H9 (cell line): ENCODE results near the gene FAM200B. TPM values are rescaled to one million over a fixed set of nuclear protein-coding genes. Genes with fewer than 3 reads are reported as not detected.

ENCODE experiments used
- DNase-seq: peaks from one replicate; pipeline ENCODE4 v3.0.0-alpha.2; 2017
- H2AFZ ChIP-seq: one replicate; pipeline ENCODE4 v1.6.1; 2013; ENCODE audit warnings: mild to moderate bottlenecking, low read length, control low read depth, moderate library complexity
- H2AK5ac ChIP-seq: 2 replicates; pipeline ENCODE4 v1.6.1; 2013; ENCODE audit warnings: low read length, control low read depth, mixed read lengths; ENCODE audit not compliant: insufficient read length
- H2BK120ac ChIP-seq: one replicate; pipeline ENCODE4 v1.6.1; 2013; ENCODE audit warnings: low read depth, mild to moderate bottlenecking, low read length, control low read depth, inconsistent platforms; ENCODE audit not compliant: poor library complexity, severe bottlenecking
- H2BK12ac ChIP-seq: 2 replicates; pipeline ENCODE4 v1.6.1; 2013; ENCODE audit warnings: low read length, control low read depth, mixed read lengths, low read depth; ENCODE audit not compliant: insufficient read length
- H2BK15ac ChIP-seq: 2 replicates; pipeline ENCODE4 v1.6.1; 2013; ENCODE audit warnings: low read depth, low read length, control low read depth
- H2BK20ac ChIP-seq: one replicate; pipeline ENCODE4 v1.6.1; 2013; ENCODE audit warnings: low read depth, mild to moderate bottlenecking, low read length, control low read depth, inconsistent platforms; ENCODE audit not compliant: poor library complexity, severe bottlenecking
- H2BK5ac ChIP-seq: 2 replicates; pipeline ENCODE4 v1.6.1; 2013; ENCODE audit warnings: low read length, control low read depth, mixed read lengths; ENCODE audit not compliant: insufficient read length
- H3K14ac ChIP-seq: 2 replicates; pipeline ENCODE4 v1.6.1; 2013; ENCODE audit warnings: low read length, control low read depth; ENCODE audit not compliant: insufficient read depth
- H3K18ac ChIP-seq: 2 replicates; pipeline ENCODE4 v1.6.1; 2013; ENCODE audit warnings: low read depth, mild to moderate bottlenecking, mixed read lengths, low read length, control low read depth; ENCODE audit not compliant: insufficient read length
- H3K23ac ChIP-seq: 2 replicates; pipeline ENCODE4 v1.6.1; 2013; ENCODE audit warnings: low read length, control low read depth, mixed read lengths, low read depth; ENCODE audit not compliant: insufficient read length
- H3K23me2 ChIP-seq: 2 replicates; pipeline ENCODE4 v1.6.1; 2013; ENCODE audit warnings: low read depth, mild to moderate bottlenecking, mixed read lengths, low read length, control low read depth; ENCODE audit not compliant: insufficient read length, poor library complexity, severe bottlenecking
- H3K27ac ChIP-seq: 2 replicates; pipeline ENCODE4 v1.5.1; 2013; ENCODE audit warnings: low read length, control low read depth, mixed read lengths, low read depth; ENCODE audit not compliant: insufficient read length
- H3K27me3 ChIP-seq: 2 replicates; pipeline ENCODE4 v1.6.1; 2013; ENCODE audit warnings: low read length, control low read depth, inconsistent platforms; ENCODE audit not compliant: insufficient read depth
- H3K4ac ChIP-seq: 2 replicates; pipeline ENCODE4 v1.6.1; 2013; ENCODE audit warnings: low read depth, mild to moderate bottlenecking, control low read depth, inconsistent platforms, low read length, moderate library complexity
- H3K4me1 ChIP-seq: 2 replicates; pipeline ENCODE4 v1.6.1; 2013; ENCODE audit warnings: low read length, control low read depth, inconsistent platforms; ENCODE audit not compliant: insufficient read depth
- H3K4me2 ChIP-seq: 2 replicates; pipeline ENCODE4 v1.6.1; 2013; ENCODE audit warnings: low read length, control low read depth, mixed read lengths; ENCODE audit not compliant: insufficient read length, insufficient read depth
- H3K56ac ChIP-seq: 2 replicates; pipeline ENCODE4 v1.6.1; 2013; ENCODE audit warnings: low read depth, mild to moderate bottlenecking, mixed read lengths, low read length, control low read depth; ENCODE audit not compliant: insufficient read length
- H3K79me1 ChIP-seq: 2 replicates; pipeline ENCODE4 v1.6.1; 2013; ENCODE audit warnings: low read depth, mild to moderate bottlenecking, moderate library complexity, low read length, control low read depth, inconsistent platforms; ENCODE audit not compliant: insufficient read depth, poor library complexity, severe bottlenecking
- H3K79me2 ChIP-seq: 2 replicates; pipeline ENCODE4 v1.6.1; 2013; ENCODE audit warnings: low read length, control low read depth, inconsistent platforms; ENCODE audit not compliant: insufficient read depth
- H3K9ac ChIP-seq: 2 replicates; pipeline ENCODE4 v1.6.1; 2013; ENCODE audit warnings: low read length, control low read depth, mixed read lengths; ENCODE audit not compliant: insufficient read length; ENCODE audit errors: extremely low read depth
- H3K9me3 ChIP-seq: one replicate; pipeline ENCODE4 v1.6.1; 2013; ENCODE audit warnings: low read depth, low read length, inconsistent platforms; ENCODE audit not compliant: control insufficient read depth
- H3T11ph ChIP-seq: one replicate; pipeline ENCODE4 v1.6.1; 2013; ENCODE audit warnings: mild to moderate bottlenecking, low read length, control low read depth, inconsistent platforms
- H4K20me1 ChIP-seq: one replicate; pipeline ENCODE4 v1.6.1; 2013; ENCODE audit not compliant: control insufficient read depth, insufficient read length, insufficient read depth
- H4K5ac ChIP-seq: 2 replicates; pipeline ENCODE4 v1.6.1; 2013; ENCODE audit warnings: low read depth, mild to moderate bottlenecking, mixed read lengths, low read length, control low read depth; ENCODE audit not compliant: insufficient read length
- H4K8ac ChIP-seq: replicated peaks from 2 replicates; pipeline ENCODE4 v1.6.1; 2013; ENCODE audit warnings: low read length, control low read depth, mixed read lengths, low read depth; ENCODE audit not compliant: insufficient read length
- H4K91ac ChIP-seq: 2 replicates; pipeline ENCODE4 v1.6.1; 2013; ENCODE audit warnings: low read depth, mild to moderate bottlenecking, moderate library complexity, mixed read lengths, low read length, control low read depth; ENCODE audit not compliant: insufficient read length
- H3K27ac Mint-ChIP-seq, 3 experiments: 2 replicates in 2 of 3; 3 replicates in 1 of 3; pipeline ENCODE4 v1.8.0; 2020 to 2021; ENCODE audit warnings: mixed read lengths in 3 of 3, mild to moderate bottlenecking in 1 of 3, moderate library complexity in 1 of 3
- H3K27me3 Mint-ChIP-seq: 2 replicates; pipeline ENCODE4 v1.8.0; 2021; ENCODE audit warnings: low read depth, mild to moderate bottlenecking, moderate library complexity, mixed read lengths
- H3K36me3 Mint-ChIP-seq, 3 experiments: 2 replicates in 2 of 3; 3 replicates in 1 of 3; pipeline ENCODE4 v1.8.0; 2020 to 2021; ENCODE audit warnings: low read depth in 3 of 3, mixed read lengths in 3 of 3; ENCODE audit not compliant: insufficient read depth in 1 of 3
- H3K4me1 Mint-ChIP-seq, 2 experiments: 2 replicates each; pipeline ENCODE4 v1.8.0; 2020; ENCODE audit warnings: mixed read lengths in 2 of 2
- H3K4me3 Mint-ChIP-seq, 2 experiments: 2 replicates in 1 of 2; 3 replicates in 1 of 2; pipeline ENCODE4 v1.8.0; 2020 to 2021; ENCODE audit warnings: mild to moderate bottlenecking in 2 of 2, mixed read lengths in 2 of 2, moderate library complexity in 1 of 2
- H3K9me3 Mint-ChIP-seq, 2 experiments: 2 replicates in 1 of 2; 3 replicates in 1 of 2; pipeline ENCODE4 v1.8.0; 2020; ENCODE audit warnings: mild to moderate bottlenecking in 2 of 2, mixed read lengths in 2 of 2, moderate library complexity in 1 of 2
- WGBS: extraction: QIAGEN DNeasy Blood & Tissue Kit; methylation state at CpG from one replicate; pipeline ENCODE4 v1.1.7; 2013; ENCODE audit warnings: missing lambda C conversion rate, low lambda C conversion rate, mixed read lengths; ENCODE audit not compliant: insufficient read length; ENCODE audit errors: extremely low coverage; 5-methylcytosine and 5-hydroxymethylcytosine counted together
- total RNA-seq: library from RNA; stranded (reverse); gene quantifications from 2 replicates; pipeline ENCODE4 v1.2.1, GENCODE V29; 2021
- TF ChIP-seq, protein P1 (sequence below): fragments of 200-600 bp; sonication (generic); conservative IDR thresholded peaks from 3 replicates; pipeline ENCODE4 v1.8.0; 2021; ENCODE audit warnings: antibody characterized with exemption, mild to moderate bottlenecking

Gene FAM200B
- total RNA-seq, 1 experiment from 2014 or later = 19.6 TPM

DNA sequence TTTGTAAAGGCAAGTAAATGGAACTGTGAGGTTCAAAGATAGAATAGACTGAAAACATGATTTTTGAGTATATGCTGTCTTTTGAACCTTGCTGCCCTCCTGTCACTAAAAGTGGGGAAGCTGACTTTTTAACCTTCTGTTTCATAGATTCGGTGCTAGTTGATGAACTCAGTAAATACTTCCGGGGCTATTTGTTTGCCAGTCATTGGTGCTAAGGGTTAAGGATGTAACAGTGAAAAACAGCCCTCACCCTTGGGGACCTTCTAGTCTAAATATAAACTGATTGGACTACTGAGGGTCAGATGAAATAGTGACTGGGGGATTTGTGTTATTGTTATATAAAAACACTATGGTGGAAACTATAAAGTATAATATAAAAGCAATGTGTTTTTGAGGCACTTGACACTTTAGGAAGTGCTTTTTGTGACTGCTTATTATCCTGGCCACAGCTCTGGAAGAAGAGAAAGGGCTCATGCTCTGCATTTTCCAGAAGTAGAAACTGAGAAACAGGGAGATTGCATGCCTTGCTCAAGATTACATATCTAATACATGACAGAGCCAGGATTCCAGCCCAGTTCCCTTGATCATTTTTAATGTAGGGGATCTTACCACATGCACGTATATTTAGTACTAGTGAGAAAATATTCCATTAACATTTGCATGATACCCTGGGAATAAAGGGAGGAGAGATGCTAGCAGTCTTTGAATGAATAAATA, 25.2 kb downstream of the FAM200B start:
- Histone ChIP-seq H3K4ac (no peak overlapping the region), H3K79me2 (no peaks in the 10 kb centered on the region), H3K14ac (no peak overlapping the region), H3K79me1 (no peaks in the 10 kb centered on the region), H3K4me1 (no peaks in the 10 kb centered on the region), H3K23me2 (no peaks in the 10 kb centered on the region), H4K20me1 (no peaks in the 10 kb centered on the region), H4K91ac (no peak overlapping the region), H3K18ac (no peak overlapping the region), H3T11ph (no peak overlapping the region), H3K4me2 (no peak overlapping the region), H2AFZ (no peak overlapping the region), H2BK20ac (no peak overlapping the region), H3K27me3 (no peaks in the 10 kb centered on the region), H2BK5ac (no peak overlapping the region), H3K23ac (no peak overlapping the region), H2BK15ac (no peak overlapping the region), H3K56ac (no peak overlapping the region), H3K9ac (no peak overlapping the region), H3K9me3 (no peaks in the 10 kb centered on the region), H2BK12ac (no peak overlapping the region), H2BK120ac (no peak overlapping the region), H4K5ac (no peak overlapping the region), H2AK5ac (no peak overlapping the region), H3K27ac (no peak overlapping the region), H4K8ac (no peak overlapping the region)
- peaks cover 0 to 4% (median 0%) of the 10 kb centered on the region in 3 experiments; a peak in 1 of 7 replicates for H3K36me3 Mint-ChIP-seq
- no peak for DNase-seq
- H3K4me1 Mint-ChIP-seq = peaks cover 3 to 5% of the 10 kb centered on the region in 2 experiments; a peak in 3 of 4 replicates
- peaks cover 3% of the 10 kb centered on the region; the same call in 1 of the 2 replicates for H3K27me3 Mint-ChIP-seq
- TF ChIP-seq, protein P1, sequence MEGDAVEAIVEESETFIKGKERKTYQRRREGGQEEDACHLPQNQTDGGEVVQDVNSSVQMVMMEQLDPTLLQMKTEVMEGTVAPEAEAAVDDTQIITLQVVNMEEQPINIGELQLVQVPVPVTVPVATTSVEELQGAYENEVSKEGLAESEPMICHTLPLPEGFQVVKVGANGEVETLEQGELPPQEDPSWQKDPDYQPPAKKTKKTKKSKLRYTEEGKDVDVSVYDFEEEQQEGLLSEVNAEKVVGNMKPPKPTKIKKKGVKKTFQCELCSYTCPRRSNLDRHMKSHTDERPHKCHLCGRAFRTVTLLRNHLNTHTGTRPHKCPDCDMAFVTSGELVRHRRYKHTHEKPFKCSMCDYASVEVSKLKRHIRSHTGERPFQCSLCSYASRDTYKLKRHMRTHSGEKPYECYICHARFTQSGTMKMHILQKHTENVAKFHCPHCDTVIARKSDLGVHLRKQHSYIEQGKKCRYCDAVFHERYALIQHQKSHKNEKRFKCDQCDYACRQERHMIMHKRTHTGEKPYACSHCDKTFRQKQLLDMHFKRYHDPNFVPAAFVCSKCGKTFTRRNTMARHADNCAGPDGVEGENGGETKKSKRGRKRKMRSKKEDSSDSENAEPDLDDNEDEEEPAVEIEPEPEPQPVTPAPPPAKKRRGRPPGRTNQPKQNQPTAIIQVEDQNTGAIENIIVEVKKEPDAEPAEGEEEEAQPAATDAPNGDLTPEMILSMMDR = no peak
- no peak overlapping the region for H3K27ac Mint-ChIP-seq
- H3K4me3 Mint-ChIP-seq = no peak overlapping the region
- H3K9me3 Mint-ChIP-seq = peaks cover 0 to 7% of the 10 kb centered on the region in 2 experiments; a peak in 2 of 5 replicates
- WGBS = no CpG with 5 or more reads among the region's 3 CpGs
